Measurements from ENCODE around the gene ARID4B.

ARID4B gene

GRCh38 chr1:235327559-235328270 lies at the start of gene ARID4B:
Gene ARID4B, minus strand, starts transcription at chr1:235328179. Its CDS starts 1,260 bp downstream, at chr1:235326919.
- H3K4me3 ChIP-seq (ENCODE audit: low read depth, low read length): peak within 1 kb of the TSS; percentile 97
- H3K36me3 ChIP-seq (ENCODE audit: control insufficient read depth in 2 of 2, insufficient read depth in 1 of 2, low read length in 2 of 2): peaks cover 9 to 18% of the 10 kb centered on the region in 2 experiments
- H3K27ac ChIP-seq (ENCODE audit: extremely low read depth, low read depth, low read length): peak within 1 kb of the TSS; percentile 95
- ChIA-PET CTCF (interaction anchor here (0.8 to 4.5 kb wide), 4 partner anchors 67 to 88 kb away, joined by 3 to 42 read pairs (median 4); no protein-coding TSS in a partner anchor), POLR2A (interaction anchor here (0.5 to 3.0 kb wide), 25 partner anchors 9 to 644 kb away, joined by 3 to 17 read pairs (median 5); partner anchors contain the start of genes B3GALNT2, RBM34 and TBCE)
- peaks cover 38% of the 10 kb centered on the region for H3K4me1 ChIP-seq (ENCODE audit: control insufficient read depth, insufficient read depth, low read length)
- H3K9me3 ChIP-seq (ENCODE audit: control insufficient read depth, insufficient read depth, low read depth, low read length): no peaks in the 10 kb centered on the region
- TF ChIP-seq KLF1 (tag by site-specific recombination; IDR thresholded peaks at IDR 0.05): no peak; the same call in 1 of the 2 replicates
- TF ChIP-seq ZNF2 (tag by site-specific recombination; IDR thresholded peaks at IDR 0.05): peak; percentile 89
- no peak for TF ChIP-seq ZNF23 (tag by site-specific recombination; IDR thresholded peaks at IDR 0.05; ENCODE audit: borderline replicate concordance)
- no peak for TF ChIP-seq ZNF560 (tag by site-specific recombination; IDR thresholded peaks at IDR 0.05; ENCODE audit: borderline replicate concordance)
- TF ChIP-seq ZBTB7A (tag by site-specific recombination; IDR thresholded peaks at IDR 0.05; ENCODE audit: low read depth): peak; percentile 82
- TF ChIP-seq, protein P1, sequence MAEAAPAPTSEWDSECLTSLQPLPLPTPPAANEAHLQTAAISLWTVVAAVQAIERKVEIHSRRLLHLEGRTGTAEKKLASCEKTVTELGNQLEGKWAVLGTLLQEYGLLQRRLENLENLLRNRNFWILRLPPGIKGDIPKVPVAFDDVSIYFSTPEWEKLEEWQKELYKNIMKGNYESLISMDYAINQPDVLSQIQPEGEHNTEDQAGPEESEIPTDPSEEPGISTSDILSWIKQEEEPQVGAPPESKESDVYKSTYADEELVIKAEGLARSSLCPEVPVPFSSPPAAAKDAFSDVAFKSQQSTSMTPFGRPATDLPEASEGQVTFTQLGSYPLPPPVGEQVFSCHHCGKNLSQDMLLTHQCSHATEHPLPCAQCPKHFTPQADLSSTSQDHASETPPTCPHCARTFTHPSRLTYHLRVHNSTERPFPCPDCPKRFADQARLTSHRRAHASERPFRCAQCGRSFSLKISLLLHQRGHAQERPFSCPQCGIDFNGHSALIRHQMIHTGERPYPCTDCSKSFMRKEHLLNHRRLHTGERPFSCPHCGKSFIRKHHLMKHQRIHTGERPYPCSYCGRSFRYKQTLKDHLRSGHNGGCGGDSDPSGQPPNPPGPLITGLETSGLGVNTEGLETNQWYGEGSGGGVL (tag by site-specific recombination; IDR thresholded peaks at IDR 0.05): peak; percentile 100
- peak; percentile 71 for TF ChIP-seq ZNF843 (tag by site-specific recombination; IDR thresholded peaks at IDR 0.05)
- no peak for TF ChIP-seq GFI1B (tag by site-specific recombination; IDR thresholded peaks at IDR 0.05)
- 0 out of 2 replicates have a peak, but pooled peaks have one; percentile 61 for TF ChIP-seq BCL11A (tag by site-specific recombination; IDR thresholded peaks at IDR 0.05; ENCODE audit: low read depth)
- no peak for TF ChIP-seq SP2 (tag by site-specific recombination; IDR thresholded peaks at IDR 0.05)
- TF ChIP-seq ZNF677 (tag by site-specific recombination; IDR thresholded peaks at IDR 0.05): no peak
- TF ChIP-seq ZNF692 (tag by site-specific recombination; IDR thresholded peaks at IDR 0.05): peak; percentile 82
- TF ChIP-seq ZNF610 (tag by site-specific recombination; IDR thresholded peaks at IDR 0.05; ENCODE audit: borderline replicate concordance): peak; percentile 78; the same call in 1 of the 2 replicates
- TF ChIP-seq ZEB2 (tag by site-specific recombination; IDR thresholded peaks at IDR 0.05): peak; percentile 91
- no peak for TF ChIP-seq ZNF529 (tag by site-specific recombination; IDR thresholded peaks at IDR 0.05; ENCODE audit: insufficient replicate concordance)
- TF ChIP-seq ZNF404 (tag by site-specific recombination; IDR thresholded peaks at IDR 0.05): no peak
- TF ChIP-seq, protein P2, sequence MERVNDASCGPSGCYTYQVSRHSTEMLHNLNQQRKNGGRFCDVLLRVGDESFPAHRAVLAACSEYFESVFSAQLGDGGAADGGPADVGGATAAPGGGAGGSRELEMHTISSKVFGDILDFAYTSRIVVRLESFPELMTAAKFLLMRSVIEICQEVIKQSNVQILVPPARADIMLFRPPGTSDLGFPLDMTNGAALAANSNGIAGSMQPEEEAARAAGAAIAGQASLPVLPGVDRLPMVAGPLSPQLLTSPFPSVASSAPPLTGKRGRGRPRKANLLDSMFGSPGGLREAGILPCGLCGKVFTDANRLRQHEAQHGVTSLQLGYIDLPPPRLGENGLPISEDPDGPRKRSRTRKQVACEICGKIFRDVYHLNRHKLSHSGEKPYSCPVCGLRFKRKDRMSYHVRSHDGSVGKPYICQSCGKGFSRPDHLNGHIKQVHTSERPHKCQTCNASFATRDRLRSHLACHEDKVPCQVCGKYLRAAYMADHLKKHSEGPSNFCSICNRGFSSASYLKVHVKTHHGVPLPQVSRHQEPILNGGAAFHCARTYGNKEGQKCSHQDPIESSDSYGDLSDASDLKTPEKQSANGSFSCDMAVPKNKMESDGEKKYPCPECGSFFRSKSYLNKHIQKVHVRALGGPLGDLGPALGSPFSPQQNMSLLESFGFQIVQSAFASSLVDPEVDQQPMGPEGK (tag by site-specific recombination; IDR thresholded peaks at IDR 0.05): peak; percentile 99
- TF ChIP-seq ZBTB6 (tag by site-specific recombination; IDR thresholded peaks at IDR 0.05): peak; percentile 95
- 0 out of 2 replicates have a peak, but pooled peaks have one; percentile 21 for TF ChIP-seq ZNF223 (tag by site-specific recombination; IDR thresholded peaks at IDR 0.05)
- TF ChIP-seq, protein P3, sequence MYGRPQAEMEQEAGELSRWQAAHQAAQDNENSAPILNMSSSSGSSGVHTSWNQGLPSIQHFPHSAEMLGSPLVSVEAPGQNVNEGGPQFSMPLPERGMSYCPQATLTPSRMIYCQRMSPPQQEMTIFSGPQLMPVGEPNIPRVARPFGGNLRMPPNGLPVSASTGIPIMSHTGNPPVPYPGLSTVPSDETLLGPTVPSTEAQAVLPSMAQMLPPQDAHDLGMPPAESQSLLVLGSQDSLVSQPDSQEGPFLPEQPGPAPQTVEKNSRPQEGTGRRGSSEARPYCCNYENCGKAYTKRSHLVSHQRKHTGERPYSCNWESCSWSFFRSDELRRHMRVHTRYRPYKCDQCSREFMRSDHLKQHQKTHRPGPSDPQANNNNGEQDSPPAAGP (tag by site-specific recombination; IDR thresholded peaks at IDR 0.05): 0 out of 2 replicates have a peak, but pooled peaks have one; percentile 18
- TF ChIP-seq ZFHX2 (tag by site-specific recombination; conservative IDR thresholded peaks at IDR 0.05): no peak
- TF ChIP-seq ZNF561 (tag by site-specific recombination; IDR thresholded peaks at IDR 0.05; ENCODE audit: borderline replicate concordance): peak; percentile 81
- TF ChIP-seq ZFP37 (tag by site-specific recombination; IDR thresholded peaks at IDR 0.05): peak; percentile 98
- no peak for TF ChIP-seq HOXD13 (CRISPR knock-in tag; IDR thresholded peaks at IDR 0.05; ENCODE audit: borderline replicate concordance)
- peak; percentile 59 for TF ChIP-seq ZNF629 (tag by site-specific recombination; IDR thresholded peaks at IDR 0.05)
- TF ChIP-seq, protein P4, sequence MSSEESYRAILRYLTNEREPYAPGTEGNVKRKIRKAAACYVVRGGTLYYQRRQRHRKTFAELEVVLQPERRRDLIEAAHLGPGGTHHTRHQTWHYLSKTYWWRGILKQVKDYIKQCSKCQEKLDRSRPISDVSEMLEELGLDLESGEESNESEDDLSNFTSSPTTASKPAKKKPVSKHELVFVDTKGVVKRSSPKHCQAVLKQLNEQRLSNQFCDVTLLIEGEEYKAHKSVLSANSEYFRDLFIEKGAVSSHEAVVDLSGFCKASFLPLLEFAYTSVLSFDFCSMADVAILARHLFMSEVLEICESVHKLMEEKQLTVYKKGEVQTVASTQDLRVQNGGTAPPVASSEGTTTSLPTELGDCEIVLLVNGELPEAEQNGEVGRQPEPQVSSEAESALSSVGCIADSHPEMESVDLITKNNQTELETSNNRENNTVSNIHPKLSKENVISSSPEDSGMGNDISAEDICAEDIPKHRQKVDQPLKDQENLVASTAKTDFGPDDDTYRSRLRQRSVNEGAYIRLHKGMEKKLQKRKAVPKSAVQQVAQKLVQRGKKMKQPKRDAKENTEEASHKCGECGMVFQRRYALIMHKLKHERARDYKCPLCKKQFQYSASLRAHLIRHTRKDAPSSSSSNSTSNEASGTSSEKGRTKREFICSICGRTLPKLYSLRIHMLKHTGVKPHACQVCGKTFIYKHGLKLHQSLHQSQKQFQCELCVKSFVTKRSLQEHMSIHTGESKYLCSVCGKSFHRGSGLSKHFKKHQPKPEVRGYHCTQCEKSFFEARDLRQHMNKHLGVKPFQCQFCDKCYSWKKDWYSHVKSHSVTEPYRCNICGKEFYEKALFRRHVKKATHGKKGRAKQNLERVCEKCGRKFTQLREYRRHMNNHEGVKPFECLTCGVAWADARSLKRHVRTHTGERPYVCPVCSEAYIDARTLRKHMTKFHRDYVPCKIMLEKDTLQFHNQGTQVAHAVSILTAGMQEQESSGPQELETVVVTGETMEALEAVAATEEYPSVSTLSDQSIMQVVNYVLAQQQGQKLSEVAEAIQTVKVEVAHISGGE (tag by site-specific recombination; conservative IDR thresholded peaks at IDR 0.05; ENCODE audit: low read depth): peak; percentile 71
